ENCODE data around the gene MMP2. TPM values are rescaled to one million over a fixed set of nuclear protein-coding genes. Genes with fewer than 3 reads are reported as not detected.

The MMP2 gene
- total and polyA plus RNA-seq, 2 experiments from 2014 or later = 25.6 to 43.8 TPM

- TF ChIP-seq REST (IDR thresholded peaks at IDR 0.05; ENCODE audit: unreplicated experiment) = no peak
- no peak for TF ChIP-seq CREB1 (CRISPR knock-in tag; IDR thresholded peaks at IDR 0.05; ENCODE audit: low read depth)
- TF ChIP-seq ZNF331 (CRISPR knock-in tag; IDR thresholded peaks at IDR 0.05; ENCODE audit: low read depth) = no peak
- TF ChIP-seq CTCF (conservative IDR thresholded peaks at IDR 0.05; ENCODE audit: low read depth in 2 of 2) = no peak
Observed at GRCh38 chr16:55505333-55506015, 26.5 kb downstream of the MMP2 start (continued).

GRCh38 chr16:55506083-55506482, 27.1 kb downstream of the MMP2 start:
- DNase-seq (ENCODE audit: low spot score) = no peak

More at GRCh38 chr16:55506083-55506482, 27.1 kb downstream of the MMP2 start:
- no peaks in the 10 kb centered on the region; the same call in 1 of the 2 replicates for H3K36me3 ChIP-seq (ENCODE audit: insufficient read depth)
- ATAC-seq = no peak
- no peak overlapping the region for H2AFZ ChIP-seq
- H3K4me3 Mint-ChIP-seq = no peak overlapping the region
- H3K79me2 ChIP-seq (replicated peaks; ENCODE audit: insufficient read depth) = peaks cover 4% of the 10 kb centered on the region
- H3K9me2 ChIP-seq (ENCODE audit: insufficient read depth) = no peaks in the 10 kb centered on the region
- H3K27ac ChIP-seq (ENCODE audit: low read depth) = no peak overlapping the region
- H4K20me1 ChIP-seq (replicated peaks; ENCODE audit: insufficient read depth) = no peaks in the 10 kb centered on the region
- H3F3A ChIP-seq (replicated peaks; ENCODE audit: low read depth) = 0 out of 2 replicates have a peak, but pooled peaks cover 3% of the 10 kb centered on the region
- no peak overlapping the region for H3K27ac Mint-ChIP-seq
- H3K4me1 Mint-ChIP-seq = peaks cover 11% of the 10 kb centered on the region; the same call in 2 of the 3 replicates
- H3K4me1 ChIP-seq (ENCODE audit: insufficient read depth) = peaks cover 9% of the 10 kb centered on the region
- peaks cover 11% of the 10 kb centered on the region for H3K36me3 Mint-ChIP-seq (ENCODE audit: low read depth)
- H3K9me3 Mint-ChIP-seq = no peaks in the 10 kb centered on the region
- no peaks in the 10 kb centered on the region for H3K27me3 ChIP-seq (ENCODE audit: insufficient read depth)
- peaks cover 9% of the 10 kb centered on the region for H3K27me3 Mint-ChIP-seq (ENCODE audit: insufficient read depth, low read depth, poor library complexity)
- TF ChIP-seq REST (IDR thresholded peaks at IDR 0.05; ENCODE audit: unreplicated experiment) = no peak
- no peak overlapping the region for H3K4me2 ChIP-seq
- H3K4me3 ChIP-seq = no peak overlapping the region

Measured in GM23338 (cell line).